Bronchial epithelial cell (primary cell): ENCODE data around the gene TYRO3. TPM values are rescaled to one million over a fixed set of nuclear protein-coding genes. Genes with fewer than 3 reads are reported as not detected.

Source experiments
- DNase-seq: peaks from one replicate; pipeline ENCODE4 v3.0.0-alpha.2; 2010; ENCODE audit warnings: low read depth
- FAIRE-seq: peaks from 2 replicates; lab custom pipeline; 2011; peaks lifted over from hg19 to GRCh38; lab: Jason Lieb, UNC
- H3K27me3 ChIP-seq: 2 replicates; pipeline ENCODE4 v1.5.1; 2011; ENCODE audit warnings: low read length; ENCODE audit not compliant: control insufficient read depth, insufficient read depth
- H3K36me3 ChIP-seq: 2 replicates; pipeline ENCODE4 v1.5.1; 2011; ENCODE audit warnings: low read length; ENCODE audit not compliant: control insufficient read depth, insufficient read depth
- H3K4me3 ChIP-seq: 2 replicates; pipeline ENCODE4 v1.5.1; 2011; ENCODE audit warnings: mild to moderate bottlenecking, low read depth, low read length, control low read depth
- total RNA-seq: library from RNA; depleted of rRNA; stranded (reverse); fragments of >200 nt; gene quantifications from 2 replicates; pipeline ENCODE4 v1.2.1, GENCODE V29; 2014
- TF ChIP-seq, protein P1 (sequence below): IDR thresholded peaks from 2 replicates; pipeline ENCODE4 v1.5.1; 2011; ENCODE audit warnings: mild to moderate bottlenecking, moderate library complexity, low read length, control low read depth, inconsistent platforms; ENCODE audit not compliant: insufficient read depth, severe bottlenecking

TYRO3 gene
- total RNA-seq, 1 donor from 2014 or later: 3.9 TPM

DNA sequence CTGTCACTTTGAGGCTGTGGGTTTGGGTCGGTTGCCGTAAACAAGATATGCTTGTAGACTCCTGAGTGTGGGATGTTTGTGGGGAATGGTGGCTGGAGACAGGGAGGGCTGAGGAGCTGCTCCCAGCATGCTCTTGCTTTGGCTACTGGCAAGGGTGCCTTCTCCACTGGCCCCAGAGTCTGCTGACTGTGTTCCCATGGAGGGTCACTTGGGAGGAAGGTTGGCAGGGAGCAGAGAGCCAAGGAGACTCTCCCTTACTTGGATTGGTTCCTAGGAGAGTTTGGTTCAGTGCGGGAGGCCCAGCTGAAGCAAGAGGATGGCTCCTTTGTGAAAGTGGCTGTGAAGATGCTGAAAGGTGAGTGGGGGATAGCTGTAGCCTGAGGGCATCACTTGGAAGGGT is 11.8 kb downstream of the TYRO3 start:
- FAIRE-seq (no peak), DNase-seq (no peak)
- TF ChIP-seq, protein P1, sequence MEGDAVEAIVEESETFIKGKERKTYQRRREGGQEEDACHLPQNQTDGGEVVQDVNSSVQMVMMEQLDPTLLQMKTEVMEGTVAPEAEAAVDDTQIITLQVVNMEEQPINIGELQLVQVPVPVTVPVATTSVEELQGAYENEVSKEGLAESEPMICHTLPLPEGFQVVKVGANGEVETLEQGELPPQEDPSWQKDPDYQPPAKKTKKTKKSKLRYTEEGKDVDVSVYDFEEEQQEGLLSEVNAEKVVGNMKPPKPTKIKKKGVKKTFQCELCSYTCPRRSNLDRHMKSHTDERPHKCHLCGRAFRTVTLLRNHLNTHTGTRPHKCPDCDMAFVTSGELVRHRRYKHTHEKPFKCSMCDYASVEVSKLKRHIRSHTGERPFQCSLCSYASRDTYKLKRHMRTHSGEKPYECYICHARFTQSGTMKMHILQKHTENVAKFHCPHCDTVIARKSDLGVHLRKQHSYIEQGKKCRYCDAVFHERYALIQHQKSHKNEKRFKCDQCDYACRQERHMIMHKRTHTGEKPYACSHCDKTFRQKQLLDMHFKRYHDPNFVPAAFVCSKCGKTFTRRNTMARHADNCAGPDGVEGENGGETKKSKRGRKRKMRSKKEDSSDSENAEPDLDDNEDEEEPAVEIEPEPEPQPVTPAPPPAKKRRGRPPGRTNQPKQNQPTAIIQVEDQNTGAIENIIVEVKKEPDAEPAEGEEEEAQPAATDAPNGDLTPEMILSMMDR: no peak
- no peak overlapping the region for H3K4me3 ChIP-seq
- peaks cover 1% of the 10 kb centered on the region for H3K36me3 ChIP-seq
- no peaks in the 10 kb centered on the region for H3K27me3 ChIP-seq

DNA sequence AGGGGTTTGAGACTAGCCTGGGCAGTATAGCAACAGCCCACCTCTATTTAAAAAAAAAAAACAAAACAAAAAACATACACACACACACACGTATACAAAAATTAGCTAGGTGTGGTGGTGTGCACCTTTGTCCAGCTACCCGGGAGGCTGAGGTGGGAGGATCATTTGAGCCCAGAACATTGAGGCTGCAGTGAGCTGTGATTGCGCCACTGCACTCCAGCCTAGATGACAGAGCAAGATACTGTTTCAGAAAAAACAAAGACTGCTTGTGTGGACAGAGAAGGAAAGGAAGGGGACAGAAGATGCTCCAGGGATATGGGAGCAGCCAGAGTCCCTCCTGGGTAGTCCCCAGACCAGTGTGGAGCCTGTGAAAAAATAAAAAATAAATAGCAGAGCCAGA is 12.9 kb downstream of the TYRO3 start:
- Histone ChIP-seq H3K4me3 (no peak overlapping the region), H3K36me3 (peaks cover 1% of the 10 kb centered on the region), H3K27me3 (no peaks in the 10 kb centered on the region)
- TF ChIP-seq, protein P1: no peak
- no peak for FAIRE-seq
- DNase-seq: no peak

DNA sequence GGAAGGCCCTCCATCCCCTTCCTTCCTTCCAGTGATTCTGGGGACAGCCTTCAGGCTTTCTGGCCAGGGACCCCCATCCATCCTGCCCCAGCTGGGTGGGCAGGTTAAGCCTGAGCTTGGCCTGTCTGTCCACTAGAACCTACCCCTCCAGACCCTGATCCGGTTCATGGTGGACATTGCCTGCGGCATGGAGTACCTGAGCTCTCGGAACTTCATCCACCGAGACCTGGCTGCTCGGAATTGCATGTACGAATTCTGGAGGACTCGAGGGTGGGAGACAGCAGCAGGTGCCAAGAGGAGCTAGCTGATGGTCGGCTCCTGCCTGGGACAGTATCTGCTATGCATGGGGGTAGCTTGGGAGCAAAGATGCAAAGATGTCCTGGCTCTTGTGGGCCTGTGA is 13.9 kb downstream of the TYRO3 start:
- Histone ChIP-seq H3K36me3 (peaks cover 1% of the 10 kb centered on the region), H3K27me3 (no peaks in the 10 kb centered on the region), H3K4me3 (no peak overlapping the region)
- TF ChIP-seq, protein P1: no peak
- no peak for FAIRE-seq
- no peak for DNase-seq

DNA sequence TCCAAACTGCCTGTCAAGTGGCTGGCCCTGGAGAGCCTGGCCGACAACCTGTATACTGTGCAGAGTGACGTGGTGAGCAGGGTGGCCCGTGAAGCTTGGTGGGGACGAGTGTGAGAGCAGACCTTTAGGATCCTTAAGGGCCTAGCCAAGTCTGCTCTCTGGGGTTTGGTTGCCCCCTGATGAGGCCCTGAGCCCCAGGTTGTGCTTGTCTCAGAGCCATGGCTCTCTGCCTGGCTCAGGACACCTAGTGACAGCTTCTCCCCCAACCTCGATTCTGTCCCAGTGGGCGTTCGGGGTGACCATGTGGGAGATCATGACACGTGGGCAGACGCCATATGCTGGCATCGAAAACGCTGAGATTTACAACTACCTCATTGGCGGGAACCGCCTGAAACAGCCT is 14.4 kb downstream of the TYRO3 start:
- peaks cover 1% of the 10 kb centered on the region for H3K36me3 ChIP-seq
- no peak for FAIRE-seq
- no peak for DNase-seq
- TF ChIP-seq, protein P1: no peak
- H3K27me3 ChIP-seq: no peaks in the 10 kb centered on the region
- no peak overlapping the region for H3K4me3 ChIP-seq

DNA sequence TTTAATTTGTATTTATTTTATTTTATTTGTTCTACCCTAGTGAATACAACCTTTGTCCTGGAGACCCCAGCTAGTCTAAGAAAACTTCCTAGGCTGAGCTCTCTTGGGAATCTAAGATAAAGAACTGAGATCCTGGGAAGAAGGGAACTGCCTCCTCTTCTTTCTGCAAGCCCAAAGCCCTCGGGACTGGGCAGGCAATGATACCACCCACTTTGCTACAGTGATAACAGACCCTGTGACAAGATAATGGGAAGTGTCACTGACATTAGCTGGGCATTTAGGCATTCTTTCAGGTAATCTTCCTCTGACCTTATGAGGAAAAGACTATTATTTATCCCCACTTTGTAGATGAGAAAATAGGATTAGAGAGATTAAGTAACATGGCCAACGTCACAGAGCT is 15.1 kb downstream of the TYRO3 start:
- TF ChIP-seq, protein P1: no peak
- peaks cover 1% of the 10 kb centered on the region for H3K36me3 ChIP-seq
- no peak for FAIRE-seq

DNA sequence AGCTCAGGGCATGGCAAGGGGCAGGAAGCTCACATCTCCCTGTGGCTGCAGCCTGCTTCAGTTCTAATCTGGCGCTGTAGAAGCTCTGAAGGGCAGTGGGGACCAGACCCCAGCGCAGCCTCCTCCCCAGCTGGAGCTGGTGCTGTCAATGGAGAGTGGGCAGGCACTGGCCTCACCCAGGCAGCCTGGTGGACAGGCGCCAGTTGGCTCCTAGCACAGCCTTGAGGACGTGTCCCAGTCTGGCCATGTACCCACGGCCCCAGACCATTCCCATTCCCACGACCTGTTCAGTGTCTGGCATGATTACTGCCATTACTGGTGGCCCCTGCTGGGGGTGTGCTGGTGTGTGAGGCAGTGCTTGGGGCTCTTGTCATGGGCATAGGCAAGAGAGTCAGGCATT is 16.3 kb downstream of the TYRO3 start:
- Histone ChIP-seq H3K4me3 (no peak overlapping the region), H3K27me3 (no peaks in the 10 kb centered on the region), H3K36me3 (peaks cover 1% of the 10 kb centered on the region)
- DNase-seq (no peak), FAIRE-seq (no peak)
- TF ChIP-seq, protein P1: no peak

More for the DNA sequence above, 15.1 kb downstream of the TYRO3 start:
- no peak overlapping the region for H3K4me3 ChIP-seq
- H3K27me3 ChIP-seq: no peaks in the 10 kb centered on the region
- no peak for DNase-seq
